ENCODE measurements around the gene FEM1B.

- no peak for TF ChIP-seq CTCF (IDR thresholded peaks at IDR 0.05; ENCODE audit: low read length)
- no peak for TF ChIP-seq EZH2phosphoT487 (IDR thresholded peaks at IDR 0.05; ENCODE audit: low read length)
- no peak for TF ChIP-seq EZH2 (optimal IDR thresholded peaks at IDR 0.05; ENCODE audit: low read depth, low read length)
Measured at GRCh38 chr15:68232937-68233336, 44.6 kb upstream of the FEM1B start.

Measured in MM.1S (cell line).